Stimulated activated CD4-positive, alpha-beta T cell treated with anti-CD3 and anti-CD28 coated beads, Interleukin-15, amount 100 ng/mL, for 24 hours (primary cell): ENCODE data around the gene FLRT1.

Experiments used
- DNase-seq: peaks from one replicate; pipeline ENCODE4 v3.0.0-alpha.2; 2020

Gene FLRT1

DNA sequence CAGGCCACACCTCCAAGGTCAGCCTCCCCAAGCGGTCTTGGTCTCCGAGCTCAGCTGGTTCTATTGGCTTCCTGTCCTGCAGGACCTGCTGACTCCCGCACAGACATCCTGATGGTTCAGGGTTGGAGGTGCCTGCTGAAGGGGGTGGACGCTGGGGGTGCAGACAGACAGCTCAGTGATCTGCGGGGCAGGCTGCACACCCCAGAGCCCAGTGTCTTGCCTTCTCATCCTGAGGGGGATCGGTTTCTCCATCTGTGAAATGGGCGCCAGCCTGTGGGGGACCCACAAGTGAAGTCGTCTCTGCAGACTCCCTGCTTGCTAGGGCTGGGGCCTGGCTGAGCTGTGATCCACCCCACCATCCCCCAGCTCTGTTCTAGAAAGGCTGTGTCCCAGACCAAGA is 13.8 kb downstream of the FLRT1 start:
- DNase-seq, result no peak

- no peak for DNase-seq
Observed at GRCh38 chr11:64051297-64051696, 15.6 kb downstream of the FLRT1 start.

DNA sequence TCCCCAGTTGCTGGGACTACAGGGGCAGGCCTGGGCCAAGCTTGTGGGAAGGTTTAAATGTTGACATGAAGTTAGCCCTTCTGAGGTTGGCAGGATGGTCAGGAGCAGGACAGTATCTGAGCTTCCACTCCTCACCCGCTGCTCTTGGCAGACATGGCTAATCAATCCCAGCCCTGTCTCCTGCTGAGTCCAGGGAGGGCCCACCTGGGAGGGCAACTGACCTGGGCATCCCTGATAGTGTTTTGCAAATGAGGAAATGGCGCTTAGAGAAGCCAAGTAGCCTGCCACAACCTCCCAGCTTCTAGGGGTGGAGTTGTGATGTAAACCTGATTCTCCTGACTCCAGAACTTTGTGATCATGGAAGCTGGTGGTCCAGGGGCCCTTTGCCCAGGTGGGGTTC is 16.7 kb downstream of the FLRT1 start:
- no peak for DNase-seq

GRCh38 chr11:64052938-64053622 is 17.3 kb downstream of the FLRT1 start:
- DNase-seq, result no peak

DNA sequence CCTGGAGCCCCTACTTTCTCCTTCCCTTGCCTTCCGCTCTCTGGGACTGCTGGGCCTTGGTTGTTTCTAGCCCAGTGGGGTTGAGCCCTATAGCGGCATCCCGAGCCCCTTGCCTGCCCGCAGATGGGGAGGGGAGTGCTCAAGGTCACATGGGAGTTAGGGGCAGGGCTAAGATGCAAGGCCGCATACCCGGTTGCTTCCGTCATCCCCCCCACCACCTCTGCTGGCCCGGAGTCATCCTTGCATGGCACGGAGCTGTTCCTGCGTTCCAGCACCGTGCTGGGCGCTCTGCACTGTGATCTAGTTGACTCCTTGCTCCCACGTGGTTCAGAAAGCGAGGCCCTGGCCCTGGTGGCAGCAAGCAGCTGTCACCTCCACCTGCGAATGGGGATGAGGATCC is 18.0 kb downstream of the FLRT1 start:
- DNase-seq, result no peak

DNA sequence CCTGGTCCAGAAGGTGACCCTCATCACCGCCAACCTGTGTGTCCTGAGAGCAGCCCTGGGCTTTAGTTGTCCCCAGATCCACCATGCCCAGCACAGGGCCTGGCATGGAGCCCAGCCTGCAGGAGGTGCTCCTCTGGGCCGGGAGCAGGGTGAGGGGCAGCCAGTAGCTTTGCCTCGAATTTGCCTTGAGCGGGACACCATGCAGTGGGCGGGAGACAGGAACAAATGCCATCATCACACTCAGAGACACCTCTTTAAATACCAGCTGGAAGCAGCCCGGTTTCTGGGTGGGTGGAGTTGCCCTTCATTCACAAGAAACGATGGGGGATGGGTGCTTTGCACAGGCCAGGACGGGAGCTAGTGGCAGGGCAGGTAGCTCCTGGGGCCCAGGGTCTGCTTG is 19.3 kb downstream of the FLRT1 start:
- no peak for DNase-seq

GRCh38 chr11:64056213-64056785 is 20.6 kb downstream of the FLRT1 start:
- no peak for DNase-seq

- DNase-seq, result no peak
Observed at GRCh38 chr11:64056861-64057260, 21.1 kb downstream of the FLRT1 start.

DNA sequence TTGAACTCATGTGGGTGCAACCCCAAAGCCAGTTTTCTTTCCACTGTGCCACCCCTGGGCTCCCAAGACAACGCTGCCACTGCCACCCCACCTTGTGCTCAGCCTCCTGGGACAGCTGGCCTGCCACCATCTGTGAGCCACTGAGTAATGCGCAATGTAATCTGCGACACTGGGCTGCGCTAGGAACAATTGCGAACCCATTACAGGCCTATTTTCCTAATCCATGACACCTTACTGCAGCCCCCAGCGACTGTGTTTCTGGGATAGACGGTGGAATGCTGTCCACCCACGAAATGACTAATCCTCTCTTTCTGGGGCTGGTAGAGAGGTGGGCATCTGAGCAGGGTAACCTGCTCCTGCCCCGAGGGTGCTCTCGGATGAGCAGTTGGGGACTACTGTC is 22.2 kb downstream of the FLRT1 start:
- DNase-seq, result no peak

DNA sequence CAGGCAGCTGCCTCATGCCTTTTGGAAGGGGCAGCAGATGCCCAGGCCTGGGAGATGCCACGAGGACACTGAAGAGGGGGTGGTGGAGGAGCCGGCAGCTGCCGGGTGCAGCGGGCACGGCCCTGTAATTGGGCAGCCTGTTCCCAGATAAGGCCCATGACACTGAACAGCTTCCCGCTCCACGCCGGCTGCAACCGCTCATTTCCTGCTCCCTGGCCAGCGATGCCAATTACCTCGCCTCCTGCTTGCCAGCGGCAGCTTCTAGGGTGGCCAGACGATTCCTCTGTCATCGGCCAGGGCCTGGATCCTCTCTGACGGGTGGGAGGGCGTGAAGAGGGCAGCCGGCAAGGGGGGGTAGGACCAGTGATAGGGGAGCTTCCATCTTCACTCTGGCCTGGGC is 22.8 kb downstream of the FLRT1 start:
- DNase-seq, result no peak

GRCh38 chr11:64059339-64060140 is 23.8 kb downstream of the FLRT1 start:
- DNase-seq, result no peak

- DNase-seq, result no peak
Observed at GRCh38 chr11:64060263-64060860, 24.6 kb downstream of the FLRT1 start.

- DNase-seq, result peak; percentile 71
Observed at GRCh38 chr11:64060861-64061444, 25.2 kb downstream of the FLRT1 start.

DNA sequence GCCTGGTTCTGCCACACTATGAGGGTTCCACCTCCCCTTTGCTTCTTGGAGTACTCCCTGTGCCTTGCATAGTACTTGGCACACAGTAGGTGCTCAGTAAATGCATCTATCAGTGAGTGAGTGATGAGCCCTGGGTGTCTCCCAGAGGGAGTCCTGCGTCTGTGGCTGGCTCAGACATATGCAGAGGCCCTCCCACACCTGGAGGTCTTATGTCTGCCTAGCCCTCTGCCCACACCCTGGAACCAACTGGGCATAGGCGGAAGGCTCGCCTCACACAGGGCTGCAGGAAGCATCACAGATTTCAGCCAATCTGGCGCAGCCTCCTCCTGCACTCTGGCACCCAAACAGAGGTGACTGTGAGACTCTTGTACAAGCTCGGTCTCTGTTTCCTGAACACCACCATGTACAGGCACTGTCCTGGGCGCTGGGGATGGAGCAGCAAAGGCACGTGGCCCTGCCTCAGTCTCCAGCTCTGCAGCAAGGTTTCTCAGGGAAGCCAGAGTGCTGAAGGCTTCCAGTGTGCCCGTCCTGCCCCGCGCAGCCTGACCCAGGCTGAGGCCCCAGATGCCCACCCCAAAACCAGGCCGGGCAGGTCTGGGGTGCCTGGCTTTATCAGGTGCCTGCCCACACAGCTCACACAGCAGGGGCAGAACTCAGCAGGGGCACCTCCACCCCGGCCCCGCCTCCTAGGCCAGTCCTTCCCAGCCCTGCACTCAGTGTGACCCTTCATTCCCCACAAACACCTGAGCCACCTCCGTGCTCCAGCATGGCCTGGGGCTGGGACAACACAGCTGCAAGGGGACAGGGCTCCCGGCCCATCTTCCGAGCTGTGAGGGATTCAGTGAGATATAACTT is 26.7 kb downstream of the FLRT1 start:
- DNase-seq, result no peak

- no peak for DNase-seq
Observed at GRCh38 chr11:64063777-64064176, 28.0 kb downstream of the FLRT1 start.

GRCh38 chr11:64064374-64065140 is 28.8 kb downstream of the FLRT1 start:
- DNase-seq, result no peak

DNA sequence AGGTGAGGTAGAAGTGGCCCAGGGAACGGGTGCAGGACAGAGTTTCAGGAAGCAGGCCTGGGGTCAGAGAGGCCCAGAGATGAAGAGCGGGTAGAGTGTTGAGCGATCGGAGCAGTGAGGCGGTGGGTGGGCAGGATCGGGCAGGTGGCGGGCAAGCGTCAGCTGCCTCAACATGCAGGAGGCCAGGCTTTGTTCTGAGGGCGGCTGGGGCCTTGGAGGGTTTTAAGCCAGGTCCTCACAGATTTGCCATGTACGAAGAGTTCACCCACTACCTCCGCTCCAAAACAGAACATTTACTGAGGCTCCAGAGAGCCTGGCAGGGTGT is 29.4 kb downstream of the FLRT1 start:
- DNase-seq, result no peak

DNA sequence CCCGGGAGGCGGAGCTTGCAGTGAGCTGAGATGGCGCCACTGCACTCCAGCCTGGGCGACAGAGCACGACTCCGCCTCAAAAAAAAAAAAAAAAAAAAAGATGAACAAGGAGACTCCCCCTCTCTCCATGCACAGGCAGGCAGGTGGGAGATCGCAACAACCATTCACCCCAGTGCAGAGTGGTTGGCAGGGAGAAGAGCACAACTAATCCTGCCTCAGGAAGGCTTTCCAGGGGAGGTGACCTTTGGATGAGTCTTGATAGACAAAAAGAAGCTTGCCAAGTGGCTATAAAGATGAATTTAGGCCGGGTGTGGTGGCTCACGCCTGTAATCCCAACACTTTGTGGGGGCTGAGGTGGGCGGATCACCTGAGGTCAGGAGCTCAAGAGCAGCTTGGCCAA is 30.0 kb downstream of the FLRT1 start:
- no peak for DNase-seq

GRCh38 chr11:64067230-64067993 is 31.7 kb downstream of the FLRT1 start:
- no peak for DNase-seq

DNA sequence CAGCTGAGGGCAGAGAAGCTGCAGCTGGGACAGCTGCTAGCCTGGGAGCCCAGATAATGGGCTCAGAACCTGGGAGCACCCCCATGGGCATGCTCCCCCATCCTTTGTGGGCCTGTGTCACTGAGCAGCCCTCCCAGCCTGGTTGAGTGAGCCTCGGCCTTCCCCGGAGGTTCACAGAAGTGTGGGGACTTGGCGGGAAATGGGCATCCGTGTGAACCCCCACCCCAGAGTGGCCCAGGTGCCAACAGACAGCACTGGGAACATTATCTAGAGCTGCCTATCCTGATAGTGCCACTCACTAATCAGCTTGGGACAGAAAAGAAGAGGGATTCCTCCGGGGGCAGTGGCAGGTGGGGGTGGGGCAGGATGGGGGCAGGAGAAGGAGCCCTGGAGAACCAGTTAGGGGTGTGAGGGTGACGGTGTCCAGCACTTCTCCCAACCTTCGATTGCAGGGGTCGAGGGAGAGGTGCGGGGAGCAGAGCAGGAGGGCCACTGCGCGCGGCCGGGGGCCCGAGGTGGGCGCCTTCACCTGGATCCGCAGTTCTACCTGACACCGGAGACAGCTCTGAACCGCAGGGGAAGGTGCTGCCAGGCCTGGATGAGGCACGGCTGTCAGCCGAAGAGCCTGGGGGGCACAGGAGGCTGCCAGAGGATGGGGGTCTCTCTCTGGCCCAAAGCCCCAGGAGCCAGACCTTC is 33.1 kb downstream of the FLRT1 start:
- DNase-seq, result no peak
